Body of pancreas (tissue), 4 donors: ENCODE results near the gene IRF2.

Experiments
- POLR2A ChIP-seq, 3 donors: fragments of 450-650 bp; IDR thresholded peaks; one replicate each; pipeline ENCODE4 v1.6.1; 2016; ENCODE audit warnings: antibody characterized with exemption in 3 of 3, mild to moderate bottlenecking in 2 of 3
- TF ChIP-seq, protein P1 (sequence below), 7 experiments: fragments of 450-650 bp in 4 of 7; fragments of 200-600 bp in 3 of 7; sonication (generic) in 3 of 7; IDR thresholded peaks; one replicate each; pipeline ENCODE4 v1.5.1; 2016 to 2019; ENCODE audit warnings: antibody characterized with exemption in 7 of 7

DNA sequence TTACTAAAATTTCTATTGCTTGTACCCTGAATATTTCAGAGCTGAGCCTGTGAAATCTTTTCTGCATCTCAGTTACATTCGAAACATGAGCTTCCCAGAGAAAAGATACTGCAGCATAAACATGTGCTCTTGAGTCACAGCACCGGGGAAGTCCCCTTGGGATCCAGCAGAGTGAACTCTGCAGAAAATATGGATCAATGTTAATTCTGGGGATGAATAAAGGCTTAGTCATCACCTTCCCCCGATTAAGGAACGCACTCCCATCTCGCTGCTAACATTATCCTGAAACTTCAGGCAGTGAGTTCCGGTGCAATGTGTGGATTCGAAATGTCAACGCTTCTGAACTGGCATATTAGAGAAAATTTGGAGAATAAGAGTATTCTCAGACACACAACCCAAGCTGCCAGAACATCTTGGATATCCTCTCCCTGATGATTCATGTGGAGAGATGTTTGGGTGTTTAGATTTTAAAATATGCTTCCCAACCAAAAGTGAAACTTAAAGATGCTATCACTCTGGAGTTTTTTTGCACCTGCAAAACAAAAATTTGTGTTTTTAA lies 90.8 kb downstream of the IRF2 start:
- TF ChIP-seq POLR2A (IDR thresholded peaks at IDR 0.05) = no peak
- TF ChIP-seq, protein P1, sequence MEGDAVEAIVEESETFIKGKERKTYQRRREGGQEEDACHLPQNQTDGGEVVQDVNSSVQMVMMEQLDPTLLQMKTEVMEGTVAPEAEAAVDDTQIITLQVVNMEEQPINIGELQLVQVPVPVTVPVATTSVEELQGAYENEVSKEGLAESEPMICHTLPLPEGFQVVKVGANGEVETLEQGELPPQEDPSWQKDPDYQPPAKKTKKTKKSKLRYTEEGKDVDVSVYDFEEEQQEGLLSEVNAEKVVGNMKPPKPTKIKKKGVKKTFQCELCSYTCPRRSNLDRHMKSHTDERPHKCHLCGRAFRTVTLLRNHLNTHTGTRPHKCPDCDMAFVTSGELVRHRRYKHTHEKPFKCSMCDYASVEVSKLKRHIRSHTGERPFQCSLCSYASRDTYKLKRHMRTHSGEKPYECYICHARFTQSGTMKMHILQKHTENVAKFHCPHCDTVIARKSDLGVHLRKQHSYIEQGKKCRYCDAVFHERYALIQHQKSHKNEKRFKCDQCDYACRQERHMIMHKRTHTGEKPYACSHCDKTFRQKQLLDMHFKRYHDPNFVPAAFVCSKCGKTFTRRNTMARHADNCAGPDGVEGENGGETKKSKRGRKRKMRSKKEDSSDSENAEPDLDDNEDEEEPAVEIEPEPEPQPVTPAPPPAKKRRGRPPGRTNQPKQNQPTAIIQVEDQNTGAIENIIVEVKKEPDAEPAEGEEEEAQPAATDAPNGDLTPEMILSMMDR (IDR thresholded peaks at IDR 0.05) = no peak
